Endothelial cell of umbilical vein (primary cell): ENCODE results near the gene D2HGDH. TPM values are rescaled to one million over a fixed set of nuclear protein-coding genes. Genes with fewer than 3 reads are reported as not detected.

Experiments used
- BruUV-seq: library from RNA; stranded (reverse); fragments of 400-500 nt; replicated peaks from 2 replicates; lab custom pipeline; 2021; lab: Mats Ljungman, UMichigan
- CTCF ChIA-PET: fragments of 300-600, 350-600 bp; sonication (Branson Sonifier 250); formaldehyde crosslinking; loops from one replicate; lab custom pipeline; 2021; ENCODE audit warnings: antibody characterized with exemption, inconsistent platforms; lab: Charles Lee
- POLR2A ChIA-PET: fragments of 300-600, 350-600 bp; sonication (Branson Sonifier 250); formaldehyde crosslinking; loops from one replicate; lab custom pipeline; 2021; ENCODE audit warnings: antibody characterized with exemption, inconsistent platforms; lab: Charles Lee
- DNase-seq: peaks from one replicate; pipeline ENCODE4 v3.0.0-alpha.2; 2011; ENCODE audit warnings: low read depth, low spot score
- FAIRE-seq: peaks from 2 replicates; lab custom pipeline; 2011; peaks lifted over from hg19 to GRCh38; lab: Jason Lieb, UNC
- H2AFZ ChIP-seq: 2 replicates; pipeline ENCODE4 v1.6.0; 2012; ENCODE audit warnings: low read depth, low read length, control low read depth, inconsistent platforms
- H3K27ac ChIP-seq: 2 replicates; pipeline ENCODE4 v1.5.1; 2011; ENCODE audit warnings: low read depth, mild to moderate bottlenecking, control low read depth, low read length, moderate library complexity; ENCODE audit not compliant: insufficient read depth
- H3K27me3 ChIP-seq, 2 experiments: 2 replicates each; pipeline versions ENCODE4 v1.6.0 to v1.6.1; 2011; ENCODE audit warnings: low read length in 2 of 2, mixed read lengths in 1 of 2; ENCODE audit not compliant: control insufficient read depth in 2 of 2, insufficient read depth in 2 of 2
- H3K36me3 ChIP-seq, 2 experiments: 2 replicates in 1 of 2; 3 replicates in 1 of 2; pipeline ENCODE4 v1.5.1; 2011; ENCODE audit warnings: low read length in 2 of 2, mild to moderate bottlenecking in 1 of 2, moderate library complexity in 1 of 2; ENCODE audit not compliant: control insufficient read depth in 2 of 2, insufficient read depth in 2 of 2; ENCODE audit errors: extremely low read depth in 1 of 2
- H3K4me1 ChIP-seq: 3 replicates; pipeline ENCODE4 v1.5.1; 2011; ENCODE audit warnings: mild to moderate bottlenecking, low read length; ENCODE audit not compliant: control insufficient read depth, insufficient read depth; ENCODE audit errors: extremely low read depth
- H3K4me2 ChIP-seq: 2 replicates; pipeline ENCODE4 v1.6.1; 2011; ENCODE audit warnings: low read length, control low read depth, mixed read lengths; ENCODE audit not compliant: insufficient read depth
- H3K4me3 ChIP-seq, 3 experiments: fragments of 200-600 bp in 1 of 3; sonication (generic), shearing (Covaris generic) in 1 of 3; replicated peaks in 1 of 3; 2 replicates each; pipeline ENCODE4 v1.5.1; 2011 to 2016; ENCODE audit warnings: control low read depth in 3 of 3, low read length in 3 of 3, mild to moderate bottlenecking in 2 of 3, inconsistent platforms in 1 of 3, low read depth in 1 of 3, moderate library complexity in 1 of 3; ENCODE audit not compliant: insufficient read depth in 1 of 3
- H3K79me2 ChIP-seq: 2 replicates; pipeline ENCODE4 v1.6.0; 2012; ENCODE audit warnings: low read length, inconsistent platforms; ENCODE audit not compliant: control insufficient read depth, insufficient read depth
- H3K9ac ChIP-seq: replicated peaks from 2 replicates; pipeline ENCODE3; 2011; ENCODE audit warnings: low read length, control low read depth; ENCODE audit not compliant: insufficient read depth; ENCODE audit errors: extremely low read depth
- H3K9me1 ChIP-seq: replicated peaks from 3 replicates; pipeline ENCODE4 v1.6.0; 2011; ENCODE audit warnings: mild to moderate bottlenecking, low read length; ENCODE audit not compliant: control insufficient read depth, insufficient read depth; ENCODE audit errors: extremely low read depth
- H3K9me3 ChIP-seq: replicated peaks from 2 replicates; pipeline ENCODE4 v1.5.1; 2012; ENCODE audit warnings: low read length, inconsistent platforms; ENCODE audit not compliant: control insufficient read depth, insufficient read depth
- H4K20me1 ChIP-seq: replicated peaks from 2 replicates; pipeline ENCODE3; 2011; ENCODE audit warnings: mild to moderate bottlenecking, low read length; ENCODE audit not compliant: control insufficient read depth, insufficient read depth; ENCODE audit errors: extremely low read depth
- CTCF ChIP-seq, 2 donors: IDR thresholded peaks; 1 replicate in 1 of 2; 2 replicates in 1 of 2; pipeline ENCODE4 v1.5.1; 2011; ENCODE audit warnings: low read length in 2 of 2, mild to moderate bottlenecking in 2 of 2, moderate library complexity in 2 of 2, control low read depth in 1 of 2, inconsistent platforms in 1 of 2, low read depth in 1 of 2; ENCODE audit not compliant: insufficient read depth in 1 of 2; ENCODE audit errors: extremely low read depth in 1 of 2
- EZH2 ChIP-seq: IDR thresholded peaks from 2 replicates; pipeline ENCODE4 v1.6.1; 2012; ENCODE audit warnings: borderline replicate concordance, low read depth, mild to moderate bottlenecking, moderate library complexity, low read length, inconsistent platforms; ENCODE audit not compliant: severe bottlenecking
- FOS ChIP-seq: IDR thresholded peaks from 2 replicates; pipeline ENCODE4 v1.6.1; 2011; ENCODE audit warnings: mild to moderate bottlenecking, low read length, moderate library complexity, borderline replicate concordance; ENCODE audit not compliant: insufficient read depth
- GATA2 ChIP-seq: IDR thresholded peaks from 2 replicates; pipeline ENCODE4 v1.7.0; 2011; ENCODE audit warnings: low read depth, mild to moderate bottlenecking, moderate library complexity, mixed read lengths, low read length; ENCODE audit not compliant: insufficient read length, insufficient read depth
- JUN ChIP-seq: IDR thresholded peaks from 2 replicates; pipeline ENCODE4 v1.6.1; 2011; ENCODE audit warnings: borderline replicate concordance, low read depth; ENCODE audit not compliant: insufficient read length, insufficient read depth
- MAX ChIP-seq: IDR thresholded peaks from 2 replicates; pipeline ENCODE4 v1.6.1; 2011; ENCODE audit not compliant: insufficient read depth, insufficient read length
- MYC ChIP-seq: IDR thresholded peaks from one replicate; pipeline ENCODE4 v1.6.1; 2011; ENCODE audit warnings: mild to moderate bottlenecking, low read depth, low read length
- POLR2A ChIP-seq: IDR thresholded peaks from 2 replicates; pipeline ENCODE4 v1.6.1; 2012; ENCODE audit warnings: low read depth, mild to moderate bottlenecking, control low read depth, low read length
- POLR2AphosphoS5 ChIP-seq: IDR thresholded peaks from 2 replicates; pipeline ENCODE4 v1.6.1; 2012; ENCODE audit warnings: low read depth, mild to moderate bottlenecking, control low read depth, low read length, moderate library complexity; ENCODE audit not compliant: insufficient read depth
- dilution Hi-C: fragments of 300-500 bp; cut with MboI; formaldehyde crosslinking; loops from one replicate; pipeline ENCODE4 v1.15.0; 2019; ENCODE audit warnings: low sequenced_read_pairs; ENCODE audit not compliant: extremely low pct_ligation_motif_present
- intact Hi-C: fragments of 100-400 bp; cut with micrococcal nuclease; formaldehyde crosslinking; loops from one replicate; pipeline ENCODE4 v1.10.0; 2022
- polyA plus RNA-seq, 4 experiments: library from polyadenylated mRNA; depleted of rRNA in 3 of 4; stranded (reverse) in 3 of 4; unstranded in 1 of 4; fragments of >200 nt; gene quantifications; 2 replicates each; pipeline versions ENCODE4 v1.2.1 to v1.2.3, GENCODE V29; 2011 to 2012; ENCODE audit warnings: missing spikeins in 1 of 4
- total RNA-seq: library from RNA; stranded (reverse); gene quantifications from 2 replicates; pipeline ENCODE4 v1.2.3, GENCODE V29; 2021

D2HGDH gene
- total and polyA plus RNA-seq, 2 donors (not counting 3 experiments of a cell fraction or from before 2014, with no cell fraction given) = 22.3 TPM

GRCh38 chr2:241796610-241797138 lies 62.2 kb downstream of the D2HGDH start:
- intact Hi-C loops (no loop called here), dilution Hi-C loops (no loop called here)
- Histone ChIP-seq H3K27ac (no peak overlapping the region), H3K79me2 (no peaks in the 10 kb centered on the region), H3K9me3 (no peaks in the 10 kb centered on the region), H3K9ac (no peak overlapping the region), H3K9me1 (no peaks in the 10 kb centered on the region), H3K27me3 (no peaks in the 10 kb centered on the region), H4K20me1 (no peaks in the 10 kb centered on the region), H3K4me1 (no peaks in the 10 kb centered on the region), H3K4me2 (no peak overlapping the region), H3K4me3 (no peak overlapping the region), H3K36me3 (no peaks in the 10 kb centered on the region), H2AFZ (no peak overlapping the region)
- BruUV-seq = no TSS peak
- ChIA-PET POLR2A (no interaction called here), CTCF (interaction anchor here (1.3 kb wide), 1 partner anchor 8 kb away, joined by 4 read pairs; no protein-coding TSS in a partner anchor)
- TF ChIP-seq POLR2A (no peak), MYC (no peak), FOS (no peak), JUN (no peak)
- DNase-seq (no peak), FAIRE-seq (no peak)

GRCh38 chr2:241797441-241798080 lies 63.1 kb downstream of the D2HGDH start:
- CTCF ChIA-PET = no interaction called here
- H3K79me2 ChIP-seq = no peaks in the 10 kb centered on the region
- H3K4me1 ChIP-seq = no peaks in the 10 kb centered on the region
- no peaks in the 10 kb centered on the region for H3K27me3 ChIP-seq
- intact Hi-C loops (no loop called here), dilution Hi-C loops (no loop called here)
- no peaks in the 10 kb centered on the region for H4K20me1 ChIP-seq
- FAIRE-seq = no peak
- H3K4me3 ChIP-seq = no peak overlapping the region
- no peak overlapping the region for H2AFZ ChIP-seq
- H3K4me2 ChIP-seq = no peak overlapping the region
- H3K36me3 ChIP-seq = no peaks in the 10 kb centered on the region
- H3K9ac ChIP-seq = no peak overlapping the region
- POLR2A ChIA-PET = no interaction called here
- no peak for TF ChIP-seq MAX
- no peak for TF ChIP-seq JUN
- TF ChIP-seq MYC = no peak
- TF ChIP-seq POLR2AphosphoS5 = no peak
- TF ChIP-seq POLR2A = no peak
- TF ChIP-seq FOS = no peak
- TF ChIP-seq GATA2 = no peak
- TF ChIP-seq EZH2 = no peak
- no peak for TF ChIP-seq CTCF (IDR thresholded peaks at IDR 0.05; ENCODE audit: extremely low read depth in 1 of 2, insufficient read depth in 1 of 2, low read depth in 1 of 2, low read length in 2 of 2)
- DNase-seq = no peak
- H3K9me3 ChIP-seq = no peaks in the 10 kb centered on the region
- no peaks in the 10 kb centered on the region for H3K9me1 ChIP-seq
- H3K27ac ChIP-seq = no peak overlapping the region
- no TSS peak for BruUV-seq
